ENCODE measurements around the gene RNF220.

The RNF220 gene

GRCh38 chr1:44653107-44653964 is 248.3 kb downstream of the RNF220 start (continued):
- no peak for TF ChIP-seq ZNF692 (tag by site-specific recombination; IDR thresholded peaks at IDR 0.05)
- no peak for TF ChIP-seq ZNF416 (tag by site-specific recombination; IDR thresholded peaks at IDR 0.05)
- TF ChIP-seq ZNF501 (tag by site-specific recombination; IDR thresholded peaks at IDR 0.05), result no peak
- TF ChIP-seq ZNF639 (tag by site-specific recombination; IDR thresholded peaks at IDR 0.05), result no peak
- TF ChIP-seq ZNF350 (tag by site-specific recombination; IDR thresholded peaks at IDR 0.05), result no peak
- TF ChIP-seq ZNF335 (tag by site-specific recombination; conservative IDR thresholded peaks at IDR 0.05), result no peak

- ChIA-PET CTCF (interaction anchor here (0.6 to 1.7 kb wide), 7 partner anchors 21 to 456 kb away, joined by 3 to 7 read pairs (median 3); no protein-coding TSS in a partner anchor), POLR2A (no interaction called here)
- H3K9me3 ChIP-seq (ENCODE audit: control insufficient read depth, insufficient read depth, low read depth, low read length), result no peaks in the 10 kb centered on the region
- TF ChIP-seq MZF1 (tag by site-specific recombination; IDR thresholded peaks at IDR 0.05; ENCODE audit: borderline replicate concordance) (no peak), ZNF747 (tag by site-specific recombination; IDR thresholded peaks at IDR 0.05) (no peak), ZBTB17 (tag by site-specific recombination; IDR thresholded peaks at IDR 0.05) (no peak), ZNF600 (tag by site-specific recombination; IDR thresholded peaks at IDR 0.05) (0 out of 2 replicates have a peak, but pooled peaks have one; percentile 29), ZBTB8A (tag by site-specific recombination; IDR thresholded peaks at IDR 0.05) (no peak), ZNF558 (tag by site-specific recombination; IDR thresholded peaks at IDR 0.05) (no peak)
- H3K36me3 ChIP-seq (ENCODE audit: control insufficient read depth in 2 of 2, insufficient read depth in 1 of 2, low read length in 2 of 2), result peaks cover 0 to 34% of the 10 kb centered on the region in 2 experiments; a peak in 1 of 3 replicates
- H3K4me1 ChIP-seq (ENCODE audit: control insufficient read depth, insufficient read depth, low read length), result no peaks in the 10 kb centered on the region
- no peak overlapping the region for H3K27ac ChIP-seq (ENCODE audit: extremely low read depth, low read depth, low read length)
- H3K4me3 ChIP-seq (ENCODE audit: low read depth, low read length), result no peak overlapping the region
Observed at GRCh38 chr1:44654621-44655187, 249.6 kb downstream of the RNF220 start.

- no peaks in the 10 kb centered on the region for H3K4me1 ChIP-seq (ENCODE audit: control insufficient read depth, insufficient read depth, low read length)
- H3K4me3 ChIP-seq (ENCODE audit: low read depth, low read length), result no peak overlapping the region
- POLR2A ChIA-PET, result no interaction called here
- H3K9me3 ChIP-seq (ENCODE audit: control insufficient read depth, insufficient read depth, low read depth, low read length), result no peaks in the 10 kb centered on the region
- CTCF ChIA-PET, result interaction anchor here (0.6 to 1.7 kb wide), 11 partner anchors 9 to 1660 kb away, joined by 3 to 7 read pairs (median 4); no protein-coding TSS in a partner anchor
- no peak overlapping the region for H3K27ac ChIP-seq (ENCODE audit: extremely low read depth, low read depth, low read length)
- H3K36me3 ChIP-seq (ENCODE audit: control insufficient read depth in 2 of 2, insufficient read depth in 1 of 2, low read length in 2 of 2), result peaks cover 0 to 25% of the 10 kb centered on the region in 2 experiments; a peak in 1 of 3 replicates
- no peak for TF ChIP-seq ZNF24 (tag by site-specific recombination; IDR thresholded peaks at IDR 0.05)
- no peak for TF ChIP-seq KLF1 (tag by site-specific recombination; IDR thresholded peaks at IDR 0.05)
- TF ChIP-seq ZNF660 (tag by site-specific recombination; IDR thresholded peaks at IDR 0.05), result no peak
- TF ChIP-seq ZFP3 (tag by site-specific recombination; IDR thresholded peaks at IDR 0.05; ENCODE audit: low read depth), result no peak
- no peak for TF ChIP-seq ZNF266 (tag by site-specific recombination; IDR thresholded peaks at IDR 0.05; ENCODE audit: low read depth)
- peak; percentile 68 for TF ChIP-seq PRDM1 (tag by site-specific recombination; IDR thresholded peaks at IDR 0.05)
- TF ChIP-seq ZNF366 (tag by site-specific recombination; conservative IDR thresholded peaks at IDR 0.05), result peak; percentile 64
- no peak for TF ChIP-seq ZNF148 (tag by site-specific recombination; IDR thresholded peaks at IDR 0.05; ENCODE audit: borderline replicate concordance)
- no peak for TF ChIP-seq ZNF416 (tag by site-specific recombination; IDR thresholded peaks at IDR 0.05)
- peak; percentile 39; the same call in 1 of the 2 replicates for TF ChIP-seq GLIS2 (tag by site-specific recombination; IDR thresholded peaks at IDR 0.05)
Observed at GRCh38 chr1:44655609-44656008, 250.6 kb downstream of the RNF220 start.
